Measurements from ENCODE around the gene CRNN. TPM values are rescaled to one million over a fixed set of nuclear protein-coding genes. Genes with fewer than 3 reads are reported as not detected.

Gene CRNN
- total and polyA plus RNA-seq, 2 experiments from 2014 or later = not detected

DNA sequence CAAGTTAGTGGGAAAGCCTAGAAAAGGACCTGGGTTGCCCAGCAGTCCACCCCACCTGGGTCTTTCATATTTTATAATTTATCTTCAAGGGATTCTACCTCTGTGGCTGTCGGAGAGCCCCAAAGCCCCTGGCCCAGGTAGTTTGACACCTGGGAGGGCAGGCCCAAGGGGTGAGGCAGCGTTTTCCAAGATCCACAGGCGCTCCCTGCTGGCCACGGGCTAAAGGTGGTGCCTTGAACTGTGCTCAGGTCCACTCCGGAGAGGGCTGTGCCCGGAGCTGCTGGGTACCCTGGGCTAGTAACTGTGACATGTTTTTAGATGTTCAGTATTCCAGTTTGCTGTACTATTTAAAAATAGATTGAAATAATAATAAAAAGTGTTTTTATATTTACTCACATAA, 37.2 kb upstream of the CRNN start:
- Histone ChIP-seq H3K9me2 (ENCODE audit: insufficient read depth) (no peaks in the 10 kb centered on the region), H3K27me3 (replicated peaks; ENCODE audit: insufficient read depth) (peaks cover 22% of the 10 kb centered on the region), H3K9ac (no peak overlapping the region), H3K9me3 (ENCODE audit: low read depth) (no peaks in the 10 kb centered on the region), H3K4me1 (ENCODE audit: insufficient read depth) (no peaks in the 10 kb centered on the region), H3F3A (ENCODE audit: insufficient read depth) (no peaks in the 10 kb centered on the region), H2AFZ (no peak overlapping the region), H4K20me1 (ENCODE audit: insufficient read depth) (no peaks in the 10 kb centered on the region), H3K36me3 (ENCODE audit: low read depth) (no peaks in the 10 kb centered on the region), H3K27ac (no peak overlapping the region), H3K4me3 (no peak overlapping the region), H3K4me2 (ENCODE audit: unreplicated experiment) (no peak overlapping the region), H3K79me2 (ENCODE audit: insufficient read depth) (no peaks in the 10 kb centered on the region)
- peak; percentile 39 for DNase-seq
- in situ Hi-C loops (cut with MboI) = loop anchor here (10.0 kb wide), 1 partner anchor 386 kb away; no protein-coding TSS in a partner anchor
- TF ChIP-seq EZH2 (IDR thresholded peaks at IDR 0.05; ENCODE audit: insufficient read depth, poor library complexity, severe bottlenecking) (no peak), EZH2phosphoT487 (IDR thresholded peaks at IDR 0.05; ENCODE audit: insufficient read depth, low read depth) (no peak)
- 16 to 17% methylated on average over 6 of the region's 6 CpGs for WGBS, 2 experiments (ENCODE audit: low coverage in 1 of 2, low lambda C conversion rate in 2 of 2, missing lambda C conversion rate in 2 of 2)

DNA sequence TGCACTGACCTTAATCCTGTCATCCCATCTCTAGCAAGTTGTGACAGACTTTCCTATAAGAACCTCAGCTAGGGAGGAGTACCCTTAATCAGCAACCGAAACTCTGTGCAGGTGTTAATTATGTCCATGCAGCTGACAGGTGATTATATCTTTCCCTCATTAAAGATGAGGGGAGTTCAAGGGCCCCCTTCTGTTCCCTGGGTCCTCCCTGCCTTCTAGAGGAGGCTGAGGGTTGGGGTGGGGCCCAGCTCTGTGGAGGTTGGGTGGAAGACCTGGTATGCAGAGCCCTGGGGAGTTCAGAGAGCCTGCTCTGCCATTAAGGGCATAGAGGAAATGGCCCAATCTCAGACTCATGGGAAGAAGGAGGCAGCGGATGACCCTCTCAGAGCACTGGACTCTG, 35.6 kb upstream of the CRNN start:
- in situ Hi-C loops (cut with MboI) = loop anchor here (10.0 kb wide), 1 partner anchor 385 kb away; no protein-coding TSS in a partner anchor
- Histone ChIP-seq H2AFZ (no peak overlapping the region), H3K79me2 (ENCODE audit: insufficient read depth) (no peaks in the 10 kb centered on the region), H3K9ac (no peak overlapping the region), H4K20me1 (ENCODE audit: insufficient read depth) (no peaks in the 10 kb centered on the region), H3K27me3 (replicated peaks; ENCODE audit: insufficient read depth) (peaks cover 22% of the 10 kb centered on the region), H3K9me3 (ENCODE audit: low read depth) (no peaks in the 10 kb centered on the region), H3K4me3 (no peak overlapping the region), H3K27ac (no peak overlapping the region), H3F3A (ENCODE audit: insufficient read depth) (no peaks in the 10 kb centered on the region), H3K4me1 (ENCODE audit: insufficient read depth) (no peaks in the 10 kb centered on the region), H3K4me2 (ENCODE audit: unreplicated experiment) (no peak overlapping the region), H3K36me3 (ENCODE audit: low read depth) (no peaks in the 10 kb centered on the region), H3K9me2 (ENCODE audit: insufficient read depth) (no peaks in the 10 kb centered on the region)
- 92 to 100% methylated on average over 2 of the region's 2 CpGs for WGBS, 2 experiments (ENCODE audit: low coverage in 1 of 2, low lambda C conversion rate in 2 of 2, missing lambda C conversion rate in 2 of 2)
- no peak for DNase-seq
- no peak for TF ChIP-seq EZH2 (IDR thresholded peaks at IDR 0.05; ENCODE audit: insufficient read depth, poor library complexity, severe bottlenecking)

DNA sequence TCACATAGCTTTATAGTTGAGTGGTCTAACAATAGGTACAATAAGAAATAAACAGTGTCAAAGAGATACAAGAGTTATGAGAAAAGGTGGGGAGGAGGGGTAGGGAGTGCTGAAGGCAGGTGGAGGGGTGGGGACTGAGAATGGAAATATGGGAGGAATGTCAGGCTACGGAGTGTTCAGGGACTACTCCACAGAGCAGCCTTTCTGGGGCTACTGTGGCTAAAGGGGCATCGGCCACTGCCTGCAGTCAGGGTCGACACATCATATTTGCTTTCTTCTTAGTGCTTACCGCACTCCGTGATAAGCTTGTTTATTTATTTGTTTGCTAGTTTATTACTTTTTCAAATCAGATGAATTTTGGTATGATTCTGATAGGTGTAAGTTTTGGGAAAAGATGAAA, 34.4 kb upstream of the CRNN start:
- H3K27me3 ChIP-seq (replicated peaks; ENCODE audit: insufficient read depth) = peaks cover 22% of the 10 kb centered on the region
- no peaks in the 10 kb centered on the region for H3K79me2 ChIP-seq (ENCODE audit: insufficient read depth)
- no peaks in the 10 kb centered on the region for H4K20me1 ChIP-seq (ENCODE audit: insufficient read depth)
- H3K9ac ChIP-seq = no peak overlapping the region
- DNase-seq = no peak
- H3F3A ChIP-seq (ENCODE audit: insufficient read depth) = no peaks in the 10 kb centered on the region
- no peak for TF ChIP-seq EZH2phosphoT487 (IDR thresholded peaks at IDR 0.05; ENCODE audit: insufficient read depth, low read depth)
- TF ChIP-seq EZH2 (IDR thresholded peaks at IDR 0.05; ENCODE audit: insufficient read depth, poor library complexity, severe bottlenecking) = no peak
- H3K27ac ChIP-seq = no peak overlapping the region
- in situ Hi-C loops (cut with MboI) = no loop called here
- no peaks in the 10 kb centered on the region for H3K9me3 ChIP-seq (ENCODE audit: low read depth)
- 53 to 63% methylated on average over 5 of the region's 5 CpGs for WGBS, 2 experiments (ENCODE audit: low coverage in 1 of 2, low lambda C conversion rate in 2 of 2, missing lambda C conversion rate in 2 of 2)
- H3K4me2 ChIP-seq (ENCODE audit: unreplicated experiment) = no peak overlapping the region
- H2AFZ ChIP-seq = no peak overlapping the region
- H3K36me3 ChIP-seq (ENCODE audit: low read depth) = no peaks in the 10 kb centered on the region
- no peak overlapping the region for H3K4me3 ChIP-seq
- no peaks in the 10 kb centered on the region for H3K4me1 ChIP-seq (ENCODE audit: insufficient read depth)
- no peaks in the 10 kb centered on the region for H3K9me2 ChIP-seq (ENCODE audit: insufficient read depth)

GRCh38 chr1:152448095-152448494, 34.0 kb upstream of the CRNN start:
- no peaks in the 10 kb centered on the region for H3K36me3 ChIP-seq (ENCODE audit: low read depth)
- no peaks in the 10 kb centered on the region for H3F3A ChIP-seq (ENCODE audit: insufficient read depth)
- TF ChIP-seq EZH2phosphoT487 (IDR thresholded peaks at IDR 0.05; ENCODE audit: insufficient read depth, low read depth) (no peak), EZH2 (IDR thresholded peaks at IDR 0.05; ENCODE audit: insufficient read depth, poor library complexity, severe bottlenecking) (no peak)
- H3K4me2 ChIP-seq (ENCODE audit: unreplicated experiment) = no peak overlapping the region
- no peaks in the 10 kb centered on the region for H3K9me3 ChIP-seq (ENCODE audit: low read depth)
- H3K4me1 ChIP-seq (ENCODE audit: insufficient read depth) = no peaks in the 10 kb centered on the region
- H2AFZ ChIP-seq = no peak overlapping the region
- H3K9ac ChIP-seq = no peak overlapping the region
- no peaks in the 10 kb centered on the region for H3K79me2 ChIP-seq (ENCODE audit: insufficient read depth)
- WGBS, 2 experiments (ENCODE audit: low coverage in 1 of 2, low lambda C conversion rate in 2 of 2, missing lambda C conversion rate in 2 of 2) = 14 to 17% methylated on average over 2 of the region's 2 CpGs
- peaks cover 22% of the 10 kb centered on the region for H3K27me3 ChIP-seq (replicated peaks; ENCODE audit: insufficient read depth)
- H4K20me1 ChIP-seq (ENCODE audit: insufficient read depth) = no peaks in the 10 kb centered on the region
- H3K27ac ChIP-seq = no peak overlapping the region
- H3K4me3 ChIP-seq = no peak overlapping the region
- in situ Hi-C loops (cut with MboI) = no loop called here
- no peaks in the 10 kb centered on the region for H3K9me2 ChIP-seq (ENCODE audit: insufficient read depth)
- peak; percentile 22 for DNase-seq

DNA sequence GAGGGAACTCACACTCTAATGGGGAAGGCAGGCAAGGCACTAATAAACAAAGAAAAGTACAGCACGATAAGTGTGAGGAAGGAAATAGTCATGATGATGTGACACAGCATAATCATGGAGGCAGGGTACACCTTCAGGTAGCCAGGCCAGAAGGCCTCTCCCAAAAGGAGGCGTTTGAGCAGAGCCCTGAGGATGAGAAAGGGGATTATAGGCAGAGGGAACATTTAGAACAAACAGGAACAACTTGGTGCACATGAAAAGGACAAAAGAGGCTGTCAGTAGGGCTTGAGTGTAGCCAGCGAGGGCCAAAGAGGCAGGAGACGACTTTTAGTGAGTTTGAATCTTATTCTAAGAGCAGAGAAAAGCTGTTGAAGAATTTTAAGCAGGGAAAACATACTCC, 33.4 kb upstream of the CRNN start:
- no peak for DNase-seq
- Histone ChIP-seq H3K9me3 (ENCODE audit: low read depth) (no peaks in the 10 kb centered on the region), H3K9me2 (ENCODE audit: insufficient read depth) (no peaks in the 10 kb centered on the region), H3K4me1 (ENCODE audit: insufficient read depth) (peaks cover 6% of the 10 kb centered on the region), H3K4me3 (no peak overlapping the region), H4K20me1 (ENCODE audit: insufficient read depth) (no peaks in the 10 kb centered on the region), H3K79me2 (ENCODE audit: insufficient read depth) (no peaks in the 10 kb centered on the region), H3K4me2 (ENCODE audit: unreplicated experiment) (no peak overlapping the region), H3F3A (ENCODE audit: insufficient read depth) (no peaks in the 10 kb centered on the region), H2AFZ (no peak overlapping the region), H3K27ac (no peak overlapping the region), H3K27me3 (replicated peaks; ENCODE audit: insufficient read depth) (peaks cover 22% of the 10 kb centered on the region), H3K36me3 (ENCODE audit: low read depth) (no peaks in the 10 kb centered on the region), H3K9ac (no peak overlapping the region)
- 48 to 57% methylated on average over 4 of the region's 4 CpGs for WGBS, 2 experiments (ENCODE audit: low coverage in 1 of 2, low lambda C conversion rate in 2 of 2, missing lambda C conversion rate in 2 of 2)
- TF ChIP-seq EZH2phosphoT487 (IDR thresholded peaks at IDR 0.05; ENCODE audit: insufficient read depth, low read depth) = no peak
- no peak for TF ChIP-seq EZH2 (IDR thresholded peaks at IDR 0.05; ENCODE audit: insufficient read depth, poor library complexity, severe bottlenecking)
- in situ Hi-C loops (cut with MboI) = no loop called here

All from GM23248 (cell line).